Parathyroid adenoma (tissue), 2 donors: ENCODE data around the gene NKD1.

Experiments
- H2AFZ ChIP-seq: fragments of 300-600 bp; sonication (generic); one replicate; pipeline ENCODE4 v1.7.0; 2017; ENCODE audit warnings: antibody characterized with exemption, mild to moderate bottlenecking
- H3K27ac ChIP-seq: fragments of 300-600 bp; sonication (generic); one replicate; pipeline ENCODE4 v1.7.0; 2017
- H3K27me3 ChIP-seq: fragments of 300-600 bp; sonication (generic); one replicate; pipeline ENCODE4 v1.7.0; 2017; ENCODE audit warnings: low read length; ENCODE audit not compliant: control insufficient read depth, insufficient read depth
- H3K36me3 ChIP-seq: fragments of 300-600 bp; sonication (generic); one replicate; pipeline ENCODE4 v1.7.0; 2017; ENCODE audit warnings: low read length; ENCODE audit not compliant: control insufficient read depth, insufficient read depth
- H3K4me1 ChIP-seq: fragments of 300-600 bp; sonication (generic); one replicate; pipeline ENCODE4 v1.7.0; 2017; ENCODE audit warnings: control low read depth
- H3K4me2 ChIP-seq: fragments of 300-600 bp; sonication (generic); one replicate; pipeline ENCODE4 v1.7.0; 2017; ENCODE audit warnings: low read length
- H3K4me3 ChIP-seq: fragments of 300-600 bp; sonication (generic); one replicate; pipeline ENCODE4 v1.7.0; 2017; ENCODE audit warnings: low read depth, low read length
- H3K79me2 ChIP-seq: fragments of 300-600 bp; sonication (generic); one replicate; pipeline ENCODE4 v1.7.0; 2017; ENCODE audit warnings: control low read depth
- H3K9ac ChIP-seq: fragments of 300-600 bp; sonication (generic); one replicate; pipeline ENCODE4 v1.7.0; 2017; ENCODE audit warnings: mild to moderate bottlenecking
- H3K9me3 ChIP-seq: fragments of 300-600 bp; sonication (generic); one replicate; pipeline ENCODE4 v1.7.0; 2017; ENCODE audit warnings: low read length; ENCODE audit not compliant: control insufficient read depth
- TF ChIP-seq, protein P1 (sequence below): fragments of 300-600 bp; sonication (generic); IDR thresholded peaks from one replicate; pipeline ENCODE4 v1.7.0; 2017; ENCODE audit warnings: antibody characterized with exemption, mild to moderate bottlenecking
- donor health status: primary hyperparathyroidism.

Gene NKD1

DNA sequence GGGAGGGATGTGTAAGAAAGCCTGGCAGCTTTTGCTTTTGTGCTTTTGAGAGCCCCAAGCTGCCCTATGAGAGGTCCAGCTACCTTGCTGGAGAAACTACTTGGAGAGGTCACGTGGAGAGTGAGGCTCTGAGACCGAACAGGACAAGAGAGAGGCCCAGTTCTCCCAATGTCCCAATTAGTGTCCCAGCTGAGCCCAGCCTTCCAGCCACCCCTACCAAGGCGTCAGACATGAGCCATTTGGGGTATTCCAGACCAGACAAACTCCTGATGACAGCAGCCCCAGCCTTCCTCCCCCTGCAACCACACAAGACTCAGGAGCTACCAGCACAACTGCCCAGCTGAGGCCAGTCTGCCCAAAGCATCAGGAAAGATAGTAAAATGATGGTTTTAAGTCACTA lies 35.0 kb downstream of the NKD1 start:
- H2AFZ ChIP-seq = no peak overlapping the region
- H3K79me2 ChIP-seq = no peaks in the 10 kb centered on the region
- H3K27ac ChIP-seq = no peak overlapping the region
- no peak overlapping the region for H3K9ac ChIP-seq
- no peaks in the 10 kb centered on the region for H3K4me1 ChIP-seq
- H3K4me3 ChIP-seq = no peak overlapping the region
- TF ChIP-seq, protein P1, sequence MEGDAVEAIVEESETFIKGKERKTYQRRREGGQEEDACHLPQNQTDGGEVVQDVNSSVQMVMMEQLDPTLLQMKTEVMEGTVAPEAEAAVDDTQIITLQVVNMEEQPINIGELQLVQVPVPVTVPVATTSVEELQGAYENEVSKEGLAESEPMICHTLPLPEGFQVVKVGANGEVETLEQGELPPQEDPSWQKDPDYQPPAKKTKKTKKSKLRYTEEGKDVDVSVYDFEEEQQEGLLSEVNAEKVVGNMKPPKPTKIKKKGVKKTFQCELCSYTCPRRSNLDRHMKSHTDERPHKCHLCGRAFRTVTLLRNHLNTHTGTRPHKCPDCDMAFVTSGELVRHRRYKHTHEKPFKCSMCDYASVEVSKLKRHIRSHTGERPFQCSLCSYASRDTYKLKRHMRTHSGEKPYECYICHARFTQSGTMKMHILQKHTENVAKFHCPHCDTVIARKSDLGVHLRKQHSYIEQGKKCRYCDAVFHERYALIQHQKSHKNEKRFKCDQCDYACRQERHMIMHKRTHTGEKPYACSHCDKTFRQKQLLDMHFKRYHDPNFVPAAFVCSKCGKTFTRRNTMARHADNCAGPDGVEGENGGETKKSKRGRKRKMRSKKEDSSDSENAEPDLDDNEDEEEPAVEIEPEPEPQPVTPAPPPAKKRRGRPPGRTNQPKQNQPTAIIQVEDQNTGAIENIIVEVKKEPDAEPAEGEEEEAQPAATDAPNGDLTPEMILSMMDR = no peak
- no peak overlapping the region for H3K4me2 ChIP-seq
- H3K36me3 ChIP-seq = no peaks in the 10 kb centered on the region
- no peaks in the 10 kb centered on the region for H3K9me3 ChIP-seq
- no peaks in the 10 kb centered on the region for H3K27me3 ChIP-seq

DNA sequence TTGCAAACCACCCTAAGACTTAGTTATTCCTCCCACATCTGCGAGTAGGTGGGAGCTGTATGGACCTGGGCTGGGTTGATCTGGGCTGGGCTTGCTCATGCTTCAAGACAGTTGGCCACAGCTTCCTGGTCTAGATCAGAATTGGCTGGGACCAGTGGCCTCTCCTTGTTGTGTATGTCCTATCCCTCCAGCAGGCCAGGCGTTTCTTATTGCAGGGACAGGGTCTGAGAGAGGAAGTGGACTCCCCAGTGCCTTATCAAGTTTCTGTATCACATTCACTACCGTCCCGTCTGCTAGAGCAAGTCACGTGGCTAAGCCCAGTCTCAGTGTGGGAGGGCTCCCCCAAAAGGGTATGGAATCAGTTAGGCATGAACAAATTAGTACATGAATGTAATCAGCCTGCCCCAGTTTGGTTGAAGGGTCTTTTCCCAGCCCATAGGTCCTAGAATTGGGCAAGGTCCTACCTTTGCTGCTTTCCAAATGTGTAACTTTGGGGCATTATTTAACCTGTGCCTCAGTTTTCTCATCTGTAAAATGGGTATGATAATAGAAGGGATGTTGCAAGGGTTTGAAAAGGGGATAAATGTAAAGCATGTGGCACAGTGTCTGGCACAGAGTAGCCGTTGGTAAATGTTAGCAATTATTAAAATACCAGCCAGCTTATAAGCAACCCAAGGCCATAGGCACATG lies 36.0 kb downstream of the NKD1 start:
- H2AFZ ChIP-seq = no peak overlapping the region
- H3K79me2 ChIP-seq = no peaks in the 10 kb centered on the region
- H3K9ac ChIP-seq = no peak overlapping the region
- H3K27me3 ChIP-seq = no peaks in the 10 kb centered on the region
- H3K27ac ChIP-seq = no peak overlapping the region
- TF ChIP-seq, protein P1 = no peak
- no peaks in the 10 kb centered on the region for H3K36me3 ChIP-seq
- H3K9me3 ChIP-seq = no peaks in the 10 kb centered on the region
- H3K4me2 ChIP-seq = no peak overlapping the region
- H3K4me3 ChIP-seq = no peak overlapping the region
- no peaks in the 10 kb centered on the region for H3K4me1 ChIP-seq

DNA sequence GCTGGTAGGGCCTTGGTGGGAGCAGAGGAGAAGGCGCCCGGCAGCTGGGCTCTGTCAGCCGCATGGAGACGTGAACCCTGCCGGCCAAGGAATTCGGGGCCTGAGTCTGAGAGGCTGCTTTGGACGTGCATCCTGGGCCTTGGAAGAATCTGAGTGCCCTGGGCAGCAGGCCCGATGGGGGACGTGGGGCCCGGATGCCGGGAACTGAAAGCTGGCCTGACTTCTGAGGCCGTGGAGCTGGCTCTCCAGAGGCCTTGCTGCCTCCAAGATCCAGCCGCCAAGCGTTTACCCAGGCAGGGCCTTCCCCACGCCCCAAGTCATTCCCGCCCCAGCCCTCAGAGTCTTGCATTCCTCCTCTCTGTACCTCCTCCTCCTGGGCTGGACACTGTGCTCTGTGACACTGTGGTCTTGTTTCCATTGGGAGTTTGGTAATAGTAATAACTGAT lies 37.2 kb downstream of the NKD1 start:
- Histone ChIP-seq H3K9ac (no peak overlapping the region), H3K27me3 (no peaks in the 10 kb centered on the region), H3K4me2 (no peak overlapping the region), H3K4me3 (no peak overlapping the region), H3K9me3 (no peaks in the 10 kb centered on the region), H3K4me1 (no peaks in the 10 kb centered on the region), H3K27ac (no peak overlapping the region), H3K36me3 (no peaks in the 10 kb centered on the region), H2AFZ (no peak overlapping the region), H3K79me2 (no peaks in the 10 kb centered on the region)
- TF ChIP-seq, protein P1 = no peak

DNA sequence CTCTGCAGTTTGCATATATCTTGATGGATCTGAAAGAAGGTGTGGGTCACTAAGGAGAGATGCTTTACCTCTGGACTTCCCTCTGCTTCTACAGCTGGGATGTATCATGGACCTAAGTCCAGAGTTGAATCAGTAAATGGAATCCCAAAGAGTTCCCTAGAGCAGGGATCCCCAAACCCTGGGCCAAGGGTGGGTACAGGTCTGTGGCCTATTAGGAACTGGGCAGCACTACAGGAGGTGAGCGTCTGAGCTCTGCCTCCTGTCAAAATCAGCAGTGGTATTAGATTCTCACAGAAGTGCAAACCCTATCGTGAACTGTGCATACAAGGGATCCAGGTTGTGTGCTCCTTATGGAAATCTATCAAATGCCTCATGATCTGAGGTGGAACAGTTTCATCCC lies 39.3 kb downstream of the NKD1 start:
- TF ChIP-seq, protein P1 = no peak
- no peaks in the 10 kb centered on the region for H3K9me3 ChIP-seq
- no peak overlapping the region for H3K27ac ChIP-seq
- no peaks in the 10 kb centered on the region for H3K79me2 ChIP-seq
- no peak overlapping the region for H3K4me2 ChIP-seq
- no peak overlapping the region for H3K4me3 ChIP-seq
- no peak overlapping the region for H3K9ac ChIP-seq
- no peaks in the 10 kb centered on the region for H3K4me1 ChIP-seq
- no peak overlapping the region for H2AFZ ChIP-seq
- no peaks in the 10 kb centered on the region for H3K27me3 ChIP-seq
- H3K36me3 ChIP-seq = no peaks in the 10 kb centered on the region

DNA sequence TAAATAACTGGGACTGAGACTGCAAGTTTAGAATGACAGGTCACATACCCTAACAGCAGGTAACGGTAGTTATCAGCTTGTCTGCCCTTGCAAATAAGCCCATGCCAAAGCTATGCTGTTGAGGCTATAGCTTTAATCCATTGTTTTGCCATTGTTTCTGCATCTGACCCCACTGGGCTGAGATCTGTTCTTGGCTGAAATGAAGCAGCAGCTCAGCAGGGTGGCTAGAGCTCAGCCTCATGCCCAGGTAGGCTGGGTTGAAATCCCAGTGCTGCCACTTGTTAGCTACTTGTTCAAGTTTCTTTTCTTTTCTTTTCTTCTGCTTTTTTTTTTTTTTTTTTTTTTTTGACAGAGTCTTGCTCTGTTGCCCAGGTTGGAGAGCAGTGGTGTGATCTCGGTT lies 40.1 kb downstream of the NKD1 start:
- Histone ChIP-seq H3K27ac (no peak overlapping the region), H3K36me3 (no peaks in the 10 kb centered on the region), H3K4me3 (no peak overlapping the region), H3K9ac (no peak overlapping the region), H2AFZ (no peak overlapping the region), H3K9me3 (no peaks in the 10 kb centered on the region), H3K79me2 (no peaks in the 10 kb centered on the region), H3K27me3 (no peaks in the 10 kb centered on the region), H3K4me2 (no peak overlapping the region), H3K4me1 (no peaks in the 10 kb centered on the region)
- TF ChIP-seq, protein P1 = no peak
